Effector memory CD4-positive, alpha-beta T cell (primary cell): ENCODE data around the gene NXT1.

Experiments
- DNase-seq, 3 donors: peaks; one replicate each; pipeline ENCODE4 v3.0.0-alpha.2; 2020
- H3K27ac ChIP-seq: 2 replicates; pipeline ENCODE4 v1.7.0; 2013; ENCODE audit warnings: mild to moderate bottlenecking, low read length, moderate library complexity; ENCODE audit not compliant: insufficient read depth, poor library complexity, severe bottlenecking
- H3K27me3 ChIP-seq: replicated peaks from 2 replicates; pipeline ENCODE4 v1.7.0; 2013; ENCODE audit warnings: mild to moderate bottlenecking, low read length; ENCODE audit not compliant: insufficient read depth, control insufficient read depth, poor library complexity, severe bottlenecking
- H3K36me3 ChIP-seq: 2 replicates; pipeline ENCODE4 v1.7.0; 2013; ENCODE audit warnings: mild to moderate bottlenecking, low read length, moderate library complexity; ENCODE audit not compliant: control insufficient read depth, insufficient read depth
- H3K4me1 ChIP-seq: 2 replicates; pipeline ENCODE4 v1.7.0; 2013; ENCODE audit warnings: low read length, mild to moderate bottlenecking; ENCODE audit not compliant: control insufficient read depth, insufficient read depth, poor library complexity, severe bottlenecking
- H3K4me3 ChIP-seq: 2 replicates; pipeline ENCODE4 v1.7.0; 2013; ENCODE audit warnings: low read length, low read depth, mild to moderate bottlenecking; ENCODE audit not compliant: insufficient read depth, poor library complexity, severe bottlenecking
- H3K9me3 ChIP-seq: 2 replicates; pipeline ENCODE4 v1.7.0; 2013; ENCODE audit warnings: mild to moderate bottlenecking, low read length, moderate library complexity; ENCODE audit not compliant: control insufficient read depth

Gene NXT1

GRCh38 chr20:23403751-23404150, 53.2 kb downstream of the NXT1 start:
- peaks cover 8% of the 10 kb centered on the region for H3K4me1 ChIP-seq
- H3K4me3 ChIP-seq = no peak overlapping the region
- DNase-seq = no peak
- H3K36me3 ChIP-seq = no peaks in the 10 kb centered on the region
- H3K27me3 ChIP-seq = no peaks in the 10 kb centered on the region
- H3K27ac ChIP-seq = no peak overlapping the region
- no peaks in the 10 kb centered on the region for H3K9me3 ChIP-seq

GRCh38 chr20:23404196-23404595, 53.6 kb downstream of the NXT1 start:
- no peaks in the 10 kb centered on the region for H3K9me3 ChIP-seq
- DNase-seq = no peak

More at GRCh38 chr20:23404196-23404595, 53.6 kb downstream of the NXT1 start:
- H3K27ac ChIP-seq = no peak overlapping the region
- no peaks in the 10 kb centered on the region for H3K27me3 ChIP-seq
- H3K36me3 ChIP-seq = no peaks in the 10 kb centered on the region
- peaks cover 8% of the 10 kb centered on the region for H3K4me1 ChIP-seq
- no peak overlapping the region for H3K4me3 ChIP-seq
